ENCODE results near the gene MFAP3.

Gene MFAP3

DNA sequence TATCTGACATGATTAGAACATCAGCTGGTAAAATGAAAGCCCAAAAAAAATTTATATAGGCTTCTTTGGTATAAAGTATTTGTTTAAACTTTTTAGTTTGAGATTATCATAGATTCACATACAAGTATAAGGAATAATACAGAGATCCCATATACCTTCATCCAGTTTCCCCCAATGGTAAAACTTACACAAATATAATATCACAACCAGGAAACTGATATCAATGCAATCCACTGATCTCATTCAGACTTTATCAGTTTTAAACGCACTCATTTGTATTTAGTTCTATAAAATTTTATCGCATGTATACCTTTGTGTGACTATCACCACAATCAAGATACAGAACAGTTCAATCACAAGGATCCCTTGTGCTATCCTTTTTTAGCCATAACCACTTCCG is 3.8 kb upstream of the MFAP3 start:
- H3K9ac ChIP-seq (ENCODE audit: insufficient read length, low read depth), result no peak overlapping the region
- no peak overlapping the region for H3K4me3 ChIP-seq (ENCODE audit: insufficient read length, low read depth)
- no peak for DNase-seq (ENCODE audit: low read depth, low spot score)
- H3K27me3 ChIP-seq (ENCODE audit: insufficient read depth, insufficient read length), result no peaks in the 10 kb centered on the region
- H3K36me3 ChIP-seq (ENCODE audit: insufficient read depth, insufficient read length, low read length), result no peaks in the 10 kb centered on the region
- no peaks in the 10 kb centered on the region for H3K4me1 ChIP-seq (ENCODE audit: insufficient read depth, insufficient read length)
- no peak for TF ChIP-seq SUZ12 (IDR thresholded peaks at IDR 0.05; ENCODE audit: extremely low read depth, insufficient read depth, insufficient read length)
- no peak for TF ChIP-seq ZNF274 (IDR thresholded peaks at IDR 0.05; ENCODE audit: low read depth, low read length)
- TF ChIP-seq YY1 (IDR thresholded peaks at IDR 0.05; ENCODE audit: insufficient read depth, insufficient read length), result no peak
- H3K9me3 ChIP-seq (ENCODE audit: insufficient read depth, low read length), result no peaks in the 10 kb centered on the region

DNA sequence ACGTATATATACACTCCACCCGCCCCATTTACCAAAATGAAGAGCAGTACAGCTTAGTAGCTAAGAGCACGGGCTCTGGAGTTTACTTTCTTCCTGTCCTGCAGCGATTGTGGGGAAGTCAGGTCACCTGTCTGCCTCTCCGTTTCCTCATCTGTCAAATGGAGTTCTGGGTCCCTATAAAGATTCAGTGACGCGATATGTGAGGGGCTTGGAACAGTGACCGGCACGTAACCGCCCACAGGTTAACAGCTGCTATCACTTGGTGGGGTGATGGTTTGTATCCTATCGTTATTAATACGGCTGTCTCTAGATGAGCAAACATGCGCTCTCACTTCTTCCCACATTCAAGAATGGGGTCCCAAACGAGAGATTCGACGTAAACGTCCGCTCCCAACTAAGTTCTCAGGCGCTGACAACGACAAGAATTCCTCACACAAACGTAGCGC is 483 bp upstream of the MFAP3 start:
- Histone ChIP-seq H3K36me3 (ENCODE audit: insufficient read depth, insufficient read length, low read length) (peaks cover 7% of the 10 kb centered on the region), H3K9me3 (ENCODE audit: insufficient read depth, low read length) (no peaks in the 10 kb centered on the region), H3K27me3 (ENCODE audit: insufficient read depth, insufficient read length) (no peaks in the 10 kb centered on the region), H3K4me3 (ENCODE audit: insufficient read length, low read depth) (peak overlapping the region; percentile 94), H3K9ac (ENCODE audit: insufficient read length, low read depth) (peak overlapping the region; percentile 94), H3K4me1 (ENCODE audit: insufficient read depth, insufficient read length) (no peaks in the 10 kb centered on the region)
- TF ChIP-seq SUZ12 (IDR thresholded peaks at IDR 0.05; ENCODE audit: extremely low read depth, insufficient read depth, insufficient read length) (no peak), ZNF274 (IDR thresholded peaks at IDR 0.05; ENCODE audit: low read depth, low read length) (no peak), YY1 (IDR thresholded peaks at IDR 0.05; ENCODE audit: insufficient read depth, insufficient read length) (no peak)
- no peak for DNase-seq (ENCODE audit: low read depth, low spot score)

DNA sequence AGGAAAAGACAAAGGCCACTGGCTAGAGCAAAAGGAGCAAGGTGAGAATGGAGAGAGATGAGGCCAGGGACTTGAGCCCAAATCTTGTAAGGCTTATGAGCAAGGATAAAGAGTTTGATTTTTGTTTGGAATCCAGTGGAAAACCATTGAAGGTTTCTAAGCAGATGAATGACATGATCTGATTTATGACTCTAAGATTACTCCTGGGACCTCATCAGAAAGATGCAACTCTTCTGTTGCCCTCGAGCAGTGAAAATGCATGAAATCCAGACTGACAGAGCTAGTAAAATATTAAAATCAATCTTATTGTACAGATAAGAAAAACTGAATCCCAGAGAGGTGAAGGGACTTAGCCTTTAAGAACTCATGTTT is 677 bp downstream of the MFAP3 start:
- Histone ChIP-seq H3K4me3 (ENCODE audit: insufficient read length, low read depth) (peak overlapping the region; percentile 94), H3K4me1 (ENCODE audit: insufficient read depth, insufficient read length) (no peaks in the 10 kb centered on the region), H3K36me3 (ENCODE audit: insufficient read depth, insufficient read length, low read length) (peaks cover 7% of the 10 kb centered on the region), H3K9me3 (ENCODE audit: insufficient read depth, low read length) (no peaks in the 10 kb centered on the region), H3K27me3 (ENCODE audit: insufficient read depth, insufficient read length) (no peaks in the 10 kb centered on the region), H3K9ac (ENCODE audit: insufficient read length, low read depth) (peak overlapping the region; percentile 94)
- DNase-seq (ENCODE audit: low read depth, low spot score), result no peak
- TF ChIP-seq SUZ12 (IDR thresholded peaks at IDR 0.05; ENCODE audit: extremely low read depth, insufficient read depth, insufficient read length) (no peak), ZNF274 (IDR thresholded peaks at IDR 0.05; ENCODE audit: low read depth, low read length) (no peak), YY1 (IDR thresholded peaks at IDR 0.05; ENCODE audit: insufficient read depth, insufficient read length) (no peak)

GRCh38 chr5:154042766-154043165 is 4.0 kb downstream of the MFAP3 start:
- Histone ChIP-seq H3K4me1 (ENCODE audit: insufficient read depth, insufficient read length) (no peaks in the 10 kb centered on the region), H3K36me3 (ENCODE audit: insufficient read depth, insufficient read length, low read length) (peaks cover 13% of the 10 kb centered on the region), H3K4me3 (ENCODE audit: insufficient read length, low read depth) (no peak overlapping the region), H3K9ac (ENCODE audit: insufficient read length, low read depth) (no peak overlapping the region), H3K27me3 (ENCODE audit: insufficient read depth, insufficient read length) (no peaks in the 10 kb centered on the region), H3K9me3 (ENCODE audit: insufficient read depth, low read length) (no peaks in the 10 kb centered on the region)
- no peak for DNase-seq (ENCODE audit: low read depth, low spot score)
- no peak for TF ChIP-seq ZNF274 (IDR thresholded peaks at IDR 0.05; ENCODE audit: low read depth, low read length)
- no peak for TF ChIP-seq YY1 (IDR thresholded peaks at IDR 0.05; ENCODE audit: insufficient read depth, insufficient read length)

- Histone ChIP-seq H3K4me3 (ENCODE audit: insufficient read length, low read depth) (no peak overlapping the region), H3K9me3 (ENCODE audit: insufficient read depth, low read length) (no peaks in the 10 kb centered on the region), H3K27me3 (ENCODE audit: insufficient read depth, insufficient read length) (no peaks in the 10 kb centered on the region)
Observed at GRCh38 chr5:154044099-154044498, 5.3 kb downstream of the MFAP3 start.

GRCh38 chr5:154044581-154044980 is 5.8 kb downstream of the MFAP3 start:
- TF ChIP-seq ZNF274 (IDR thresholded peaks at IDR 0.05; ENCODE audit: low read depth, low read length) (no peak), YY1 (IDR thresholded peaks at IDR 0.05; ENCODE audit: insufficient read depth, insufficient read length) (no peak), SUZ12 (IDR thresholded peaks at IDR 0.05; ENCODE audit: extremely low read depth, insufficient read depth, insufficient read length) (no peak)
- Histone ChIP-seq H3K9ac (ENCODE audit: insufficient read length, low read depth) (no peak overlapping the region), H3K4me1 (ENCODE audit: insufficient read depth, insufficient read length) (no peaks in the 10 kb centered on the region), H3K9me3 (ENCODE audit: insufficient read depth, low read length) (no peaks in the 10 kb centered on the region), H3K4me3 (ENCODE audit: insufficient read length, low read depth) (no peak overlapping the region), H3K36me3 (ENCODE audit: insufficient read depth, insufficient read length, low read length) (peaks cover 15% of the 10 kb centered on the region), H3K27me3 (ENCODE audit: insufficient read depth, insufficient read length) (no peaks in the 10 kb centered on the region)
- no peak for DNase-seq (ENCODE audit: low read depth, low spot score)

More at GRCh38 chr5:154044099-154044498, 5.3 kb downstream of the MFAP3 start:
- TF ChIP-seq ZNF274 (IDR thresholded peaks at IDR 0.05; ENCODE audit: low read depth, low read length) (no peak), YY1 (IDR thresholded peaks at IDR 0.05; ENCODE audit: insufficient read depth, insufficient read length) (no peak), SUZ12 (IDR thresholded peaks at IDR 0.05; ENCODE audit: extremely low read depth, insufficient read depth, insufficient read length) (no peak)
- no peaks in the 10 kb centered on the region for H3K4me1 ChIP-seq (ENCODE audit: insufficient read depth, insufficient read length)
- no peak for DNase-seq (ENCODE audit: low read depth, low spot score)
- peaks cover 13% of the 10 kb centered on the region for H3K36me3 ChIP-seq (ENCODE audit: insufficient read depth, insufficient read length, low read length)
- no peak overlapping the region for H3K9ac ChIP-seq (ENCODE audit: insufficient read length, low read depth)

DNA sequence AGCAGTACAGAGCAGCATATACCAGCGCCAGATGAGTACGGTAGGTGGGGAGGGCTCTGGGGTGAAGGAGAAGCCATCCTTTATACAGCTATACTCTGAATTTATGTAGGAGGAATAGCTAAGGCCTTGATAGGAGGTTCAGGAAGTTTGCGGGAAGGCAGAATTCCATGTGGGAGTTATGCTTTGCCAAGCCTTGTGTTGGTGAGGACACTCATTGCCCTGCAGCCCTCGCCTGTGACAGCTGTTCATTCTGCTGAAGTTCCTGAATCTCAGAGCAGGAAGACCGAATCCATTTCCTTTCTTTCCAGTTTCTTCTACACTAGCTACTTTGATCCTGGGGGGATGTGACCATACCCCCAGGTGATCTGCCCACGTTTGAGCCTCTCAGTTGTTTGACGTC is 7.7 kb downstream of the MFAP3 start:
- H3K36me3 ChIP-seq (ENCODE audit: insufficient read depth, insufficient read length, low read length), result peaks cover 19% of the 10 kb centered on the region
- no peaks in the 10 kb centered on the region for H3K9me3 ChIP-seq (ENCODE audit: insufficient read depth, low read length)
- H3K4me1 ChIP-seq (ENCODE audit: insufficient read depth, insufficient read length), result no peaks in the 10 kb centered on the region
- no peak for DNase-seq (ENCODE audit: low read depth, low spot score)
- H3K4me3 ChIP-seq (ENCODE audit: insufficient read length, low read depth), result no peak overlapping the region
- H3K9ac ChIP-seq (ENCODE audit: insufficient read length, low read depth), result no peak overlapping the region
- TF ChIP-seq YY1 (IDR thresholded peaks at IDR 0.05; ENCODE audit: insufficient read depth, insufficient read length) (no peak), SUZ12 (IDR thresholded peaks at IDR 0.05; ENCODE audit: extremely low read depth, insufficient read depth, insufficient read length) (no peak), ZNF274 (IDR thresholded peaks at IDR 0.05; ENCODE audit: low read depth, low read length) (no peak)
- H3K27me3 ChIP-seq (ENCODE audit: insufficient read depth, insufficient read length), result no peaks in the 10 kb centered on the region

DNA sequence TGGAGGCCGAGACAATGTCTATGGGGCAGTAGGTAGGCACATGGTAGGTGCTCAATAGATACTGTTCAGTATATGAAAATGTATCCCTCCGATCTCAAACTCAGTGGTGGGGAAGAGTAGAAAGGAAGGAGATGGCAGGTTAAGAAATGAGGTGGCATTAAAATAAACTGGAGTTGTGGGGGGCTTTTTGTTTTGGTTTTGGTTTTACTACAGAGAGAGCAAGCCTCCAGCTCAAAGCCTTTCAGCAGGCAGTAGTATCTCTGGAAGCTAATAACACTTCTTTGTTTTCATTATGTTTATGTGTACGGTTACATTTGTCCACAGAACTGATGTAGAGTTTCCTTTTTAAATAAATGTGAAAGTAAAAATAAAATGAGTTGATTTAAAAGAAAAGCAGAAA is 8.6 kb downstream of the MFAP3 start:
- Histone ChIP-seq H3K9ac (ENCODE audit: insufficient read length, low read depth) (no peak overlapping the region), H3K9me3 (ENCODE audit: insufficient read depth, low read length) (no peaks in the 10 kb centered on the region), H3K36me3 (ENCODE audit: insufficient read depth, insufficient read length, low read length) (peaks cover 23% of the 10 kb centered on the region), H3K4me1 (ENCODE audit: insufficient read depth, insufficient read length) (no peaks in the 10 kb centered on the region), H3K4me3 (ENCODE audit: insufficient read length, low read depth) (no peak overlapping the region), H3K27me3 (ENCODE audit: insufficient read depth, insufficient read length) (no peaks in the 10 kb centered on the region)
- TF ChIP-seq SUZ12 (IDR thresholded peaks at IDR 0.05; ENCODE audit: extremely low read depth, insufficient read depth, insufficient read length), result no peak
- no peak for TF ChIP-seq ZNF274 (IDR thresholded peaks at IDR 0.05; ENCODE audit: low read depth, low read length)
- no peak for TF ChIP-seq YY1 (IDR thresholded peaks at IDR 0.05; ENCODE audit: insufficient read depth, insufficient read length)
- no peak for DNase-seq (ENCODE audit: low read depth, low spot score)
